AG04449 (cell line): ENCODE measurements around the gene PDE6C.

ENCODE experiments used
- CTCF ChIA-PET: fragments of 350-600 bp; formaldehyde crosslinking; extraction: SDS; loops from one replicate; lab custom pipeline; 2021; ENCODE audit warnings: antibody characterized with exemption; lab: Yijun Ruan, JAX
- POLR2A ChIA-PET: fragments of 400-600, 350-600 bp; formaldehyde crosslinking; extraction: SDS; loops from one replicate; lab custom pipeline; 2020; ENCODE audit warnings: antibody characterized with exemption, inconsistent platforms; lab: Yijun Ruan, JAX
- DNase-seq: peaks from one replicate; pipeline ENCODE4 v3.0.0-alpha.2; 2010; ENCODE audit warnings: low read depth, low spot score
- H3K4me3 ChIP-seq: 2 replicates; pipeline ENCODE4 v1.5.1; 2011; ENCODE audit warnings: low read depth, mild to moderate bottlenecking, control low read depth, low read length
- TF ChIP-seq, protein P1 (sequence below): IDR thresholded peaks from one replicate; pipeline ENCODE4 v1.5.1; 2011; ENCODE audit warnings: mild to moderate bottlenecking, moderate library complexity, low read length, control low read depth, inconsistent platforms; ENCODE audit not compliant: insufficient read depth; ENCODE audit errors: missing control alignments

The PDE6C gene

DNA sequence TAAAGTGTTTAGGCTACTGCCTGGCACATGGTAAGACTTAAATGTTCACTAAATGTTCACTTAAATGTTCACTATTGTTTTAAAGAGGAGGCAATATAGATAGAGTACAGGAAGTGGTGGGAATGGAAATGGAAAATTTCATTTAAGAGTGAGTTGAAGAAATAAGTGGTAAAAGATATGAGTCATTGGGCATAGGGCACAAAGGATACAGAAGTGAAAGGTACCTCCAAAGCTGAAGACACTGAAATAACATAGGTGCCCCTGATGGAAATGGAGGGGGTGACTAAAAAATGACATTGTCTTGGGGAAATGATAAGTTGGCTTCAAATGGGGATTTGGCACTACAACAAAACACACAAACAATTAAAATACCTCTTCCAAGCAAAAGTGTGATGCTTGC lies 95.3 kb downstream of the PDE6C start:
- ChIA-PET CTCF (interaction anchor here (1.5 kb wide), 1 partner anchor 108 kb away, joined by 4 read pairs; no protein-coding TSS in a partner anchor), POLR2A (no interaction called here)
- TF ChIP-seq, protein P1, sequence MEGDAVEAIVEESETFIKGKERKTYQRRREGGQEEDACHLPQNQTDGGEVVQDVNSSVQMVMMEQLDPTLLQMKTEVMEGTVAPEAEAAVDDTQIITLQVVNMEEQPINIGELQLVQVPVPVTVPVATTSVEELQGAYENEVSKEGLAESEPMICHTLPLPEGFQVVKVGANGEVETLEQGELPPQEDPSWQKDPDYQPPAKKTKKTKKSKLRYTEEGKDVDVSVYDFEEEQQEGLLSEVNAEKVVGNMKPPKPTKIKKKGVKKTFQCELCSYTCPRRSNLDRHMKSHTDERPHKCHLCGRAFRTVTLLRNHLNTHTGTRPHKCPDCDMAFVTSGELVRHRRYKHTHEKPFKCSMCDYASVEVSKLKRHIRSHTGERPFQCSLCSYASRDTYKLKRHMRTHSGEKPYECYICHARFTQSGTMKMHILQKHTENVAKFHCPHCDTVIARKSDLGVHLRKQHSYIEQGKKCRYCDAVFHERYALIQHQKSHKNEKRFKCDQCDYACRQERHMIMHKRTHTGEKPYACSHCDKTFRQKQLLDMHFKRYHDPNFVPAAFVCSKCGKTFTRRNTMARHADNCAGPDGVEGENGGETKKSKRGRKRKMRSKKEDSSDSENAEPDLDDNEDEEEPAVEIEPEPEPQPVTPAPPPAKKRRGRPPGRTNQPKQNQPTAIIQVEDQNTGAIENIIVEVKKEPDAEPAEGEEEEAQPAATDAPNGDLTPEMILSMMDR: no peak
- no peak overlapping the region for H3K4me3 ChIP-seq
- no peak for DNase-seq

DNA sequence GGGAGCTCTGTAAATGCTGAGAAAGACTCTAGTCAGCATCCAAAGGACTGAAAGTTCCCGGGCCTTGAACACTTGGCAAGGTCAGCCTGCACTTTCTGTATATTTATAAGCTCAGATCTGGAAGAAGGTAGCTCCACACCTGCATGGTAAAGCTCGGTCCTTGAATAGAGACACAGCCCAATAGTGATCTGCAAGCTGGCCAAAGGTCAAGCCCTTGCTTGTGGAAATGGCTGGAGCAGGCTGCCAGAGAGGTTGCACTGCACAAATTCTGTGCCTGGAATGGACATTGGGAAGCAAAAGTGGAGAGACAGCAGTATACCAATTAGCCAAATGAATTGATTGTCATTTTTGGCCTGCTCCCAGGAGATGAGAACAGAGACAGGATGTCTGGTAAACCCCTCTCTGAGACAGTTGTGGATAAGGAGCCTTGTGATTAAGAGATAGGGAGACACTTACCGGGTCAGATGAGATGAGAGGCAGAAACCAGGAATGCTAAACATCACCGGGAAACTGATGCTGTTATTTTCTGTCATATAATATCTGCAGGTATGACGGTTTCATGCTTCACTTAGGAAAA lies 98.1 kb downstream of the PDE6C start:
- no peak overlapping the region for H3K4me3 ChIP-seq
- ChIA-PET POLR2A (no interaction called here), CTCF (no interaction called here)
- DNase-seq: no peak
- TF ChIP-seq, protein P1: no peak

GRCh38 chr10:93711891-93712290 lies 99.6 kb downstream of the PDE6C start:
- no peak overlapping the region for H3K4me3 ChIP-seq
- ChIA-PET POLR2A (no interaction called here), CTCF (interaction anchor here (1.6 kb wide), 1 partner anchor 104 kb away, joined by 5 read pairs; no protein-coding TSS in a partner anchor)
- DNase-seq: no peak
- TF ChIP-seq, protein P1: no peak

- TF ChIP-seq, protein P1: no peak
- CTCF ChIA-PET: interaction anchor here (1.6 kb wide), 1 partner anchor 103 kb away, joined by 5 read pairs; no protein-coding TSS in a partner anchor
- H3K4me3 ChIP-seq: no peak overlapping the region
- DNase-seq: no peak
- POLR2A ChIA-PET: no interaction called here
These were observed 100.3 kb downstream of the PDE6C start for GRCh38 chr10:93712593-93712992.

DNA sequence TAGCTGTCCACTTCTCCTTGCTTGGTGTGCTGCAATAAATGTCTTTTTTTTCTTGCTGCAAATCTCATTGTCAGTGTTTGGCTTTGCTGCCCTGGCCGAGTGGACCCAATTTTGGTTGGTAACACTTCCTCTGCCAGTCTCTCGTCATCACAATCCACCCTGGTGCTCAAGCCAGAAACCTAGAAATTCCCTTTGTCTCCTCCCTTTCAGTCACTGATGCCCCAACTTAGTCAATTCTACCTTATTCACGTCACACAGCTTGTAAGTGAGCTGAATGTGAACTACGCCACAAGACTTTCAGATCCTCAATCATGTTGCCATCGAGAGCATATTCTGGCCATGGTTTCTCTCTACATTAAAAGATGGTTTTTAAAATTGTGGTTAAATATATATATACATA lies 103.0 kb downstream of the PDE6C start:
- CTCF ChIA-PET: no interaction called here
- no peak overlapping the region for H3K4me3 ChIP-seq
- POLR2A ChIA-PET: no interaction called here
- TF ChIP-seq, protein P1: no peak
- DNase-seq: no peak
